Panc1 (cell line): ENCODE measurements around the gene SLC25A30. TPM values are rescaled to one million over a fixed set of nuclear protein-coding genes. Genes with fewer than 3 reads are reported as not detected.

Experiments
- ATAC-seq: fragments of 200-7000 bp; cut with Tn5 transposase; 2 replicates; pipeline ENCODE4 v1.9.1; 2020; ENCODE audit warnings: mild to moderate bottlenecking, moderate library complexity
- BruUV-seq: library from RNA; stranded (reverse); fragments of 400-500 nt; replicated peaks from 2 replicates; lab custom pipeline; 2021; lab: Mats Ljungman, UMichigan
- CTCF ChIA-PET: fragments of 300-600 bp; sonication (Branson Sonifier 250); formaldehyde crosslinking; loops from one replicate; lab custom pipeline; 2022; ENCODE audit warnings: antibody characterized with exemption; lab: Charles Lee
- POLR2A ChIA-PET: fragments of 300-600 bp; sonication (Branson Sonifier 250); formaldehyde crosslinking; loops from one replicate; lab custom pipeline; 2022; ENCODE audit warnings: antibody characterized with exemption; lab: Charles Lee
- DNase-seq: peaks from one replicate; pipeline ENCODE4 v3.0.0-alpha.2; 2010; ENCODE audit warnings: low read depth, low spot score
- H3K27ac ChIP-seq: 2 replicates; pipeline ENCODE4 v1.5.1; 2011; ENCODE audit warnings: mild to moderate bottlenecking, low read length, inconsistent platforms
- H3K27me3 ChIP-seq: fragments of 200-500 bp; sonication (Bioruptor generic); 2 replicates; pipeline ENCODE4 v1.6.0; 2014; ENCODE audit warnings: low read length, inconsistent platforms; ENCODE audit not compliant: control insufficient read depth, insufficient read depth
- H3K36me3 ChIP-seq: fragments of 200-500 bp; sonication (Bioruptor generic); 2 replicates; pipeline ENCODE4 v1.5.1; 2014; ENCODE audit warnings: inconsistent platforms, mild to moderate bottlenecking, low read length, moderate library complexity; ENCODE audit not compliant: control insufficient read depth, insufficient read depth
- H3K4me1 ChIP-seq: 2 replicates; pipeline ENCODE4 v1.5.1; 2011; ENCODE audit warnings: inconsistent platforms, mild to moderate bottlenecking, low read length, moderate library complexity; ENCODE audit not compliant: control insufficient read depth, insufficient read depth
- H3K4me3 ChIP-seq, 2 experiments: 2 replicates each; pipeline ENCODE4 v1.5.1; 2011 to 2012; ENCODE audit warnings: low read depth in 2 of 2, low read length in 2 of 2, mild to moderate bottlenecking in 2 of 2, inconsistent platforms in 1 of 2, moderate library complexity in 1 of 2
- H3K9me3 ChIP-seq: fragments of 200-500 bp; sonication (Bioruptor generic); 2 replicates; pipeline ENCODE4 v1.5.1; 2014; ENCODE audit warnings: low read depth, mild to moderate bottlenecking, inconsistent platforms, low read length, moderate library complexity; ENCODE audit not compliant: control insufficient read depth, insufficient read depth
- CTCF ChIP-seq: fragments of 450-650 bp; IDR thresholded peaks from 2 replicates; pipeline ENCODE4 v1.5.1; 2017; ENCODE audit warnings: mild to moderate bottlenecking
- POLR2AphosphoS5 ChIP-seq: IDR thresholded peaks from 2 replicates; pipeline ENCODE4 v1.6.1; 2012; ENCODE audit warnings: mild to moderate bottlenecking, low read depth, low read length, moderate library complexity
- REST ChIP-seq, 2 experiments: IDR thresholded peaks; 2 replicates each; pipeline ENCODE4 v1.6.1; 2011 to 2012; ENCODE audit warnings: low read depth in 2 of 2, control low read depth in 1 of 2, low read length in 1 of 2, mild to moderate bottlenecking in 1 of 2, moderate library complexity in 1 of 2; ENCODE audit not compliant: insufficient read depth in 1 of 2
- SIN3A ChIP-seq: IDR thresholded peaks from 2 replicates; pipeline ENCODE4 v1.6.1; 2012; ENCODE audit warnings: low read depth, mild to moderate bottlenecking, low read length, moderate library complexity, borderline replicate concordance; ENCODE audit not compliant: insufficient read depth
- TCF7L2 ChIP-seq: IDR thresholded peaks from 2 replicates; pipeline ENCODE4 v1.6.1; 2011; ENCODE audit warnings: mild to moderate bottlenecking, low read depth, low read length, inconsistent platforms
- in situ Hi-C: cut with HindIII; loops from 2 replicates; pipeline ENCODE4 v1.10.0; 2016; ENCODE audit warnings: low sequenced_read_pairs, low pct_unique_long_range_greater_than_20kb
- intact Hi-C: fragments of 100-400 bp; cut with micrococcal nuclease; formaldehyde crosslinking; loops from one replicate; pipeline ENCODE4 v1.10.0; 2022; ENCODE audit not compliant: unreplicated experiment
- total RNA-seq: library from RNA; stranded (reverse); gene quantifications from one replicate; pipeline ENCODE4 v1.2.1, GENCODE V29; 2021; ENCODE audit not compliant: unreplicated experiment

SLC25A30 gene
- total RNA-seq, 1 experiment from 2014 or later: 26.8 TPM

- intact Hi-C loops (no loop called here), in situ Hi-C loops (no loop called here)
- ChIA-PET CTCF (no interaction called here), POLR2A (no interaction called here)
- no peak for ATAC-seq
- H3K27me3 ChIP-seq: no peaks in the 10 kb centered on the region
- no peak for TF ChIP-seq TCF7L2
- no peak for TF ChIP-seq CTCF
- no peak for TF ChIP-seq POLR2AphosphoS5
- TF ChIP-seq SIN3A: no peak
- no peak for TF ChIP-seq REST (IDR thresholded peaks at IDR 0.05; ENCODE audit: insufficient read depth in 1 of 2, low read depth in 2 of 2, low read length in 1 of 2)
- H3K4me3 ChIP-seq: no peak overlapping the region
- no peaks in the 10 kb centered on the region for H3K9me3 ChIP-seq
- no peak for DNase-seq
- no peaks in the 10 kb centered on the region for H3K4me1 ChIP-seq
- no peak overlapping the region for H3K27ac ChIP-seq
- H3K36me3 ChIP-seq: peaks cover 7% of the 10 kb centered on the region; the same call in 1 of the 2 replicates
- BruUV-seq: no TSS peak
Observed at GRCh38 chr13:45402641-45403040, 15.5 kb downstream of the SLC25A30 start.

- intact Hi-C loops: no loop called here
- CTCF ChIA-PET: no interaction called here
- BruUV-seq: no TSS peak
Observed at GRCh38 chr13:45401314-45401713, 16.9 kb downstream of the SLC25A30 start.

More at GRCh38 chr13:45401314-45401713, 16.9 kb downstream of the SLC25A30 start:
- no peaks in the 10 kb centered on the region for H3K4me1 ChIP-seq
- H3K9me3 ChIP-seq: no peaks in the 10 kb centered on the region
- in situ Hi-C loops: no loop called here
- H3K4me3 ChIP-seq: no peak overlapping the region
- H3K27ac ChIP-seq: no peak overlapping the region
- TF ChIP-seq SIN3A: no peak
- TF ChIP-seq TCF7L2: no peak
- no peak for TF ChIP-seq CTCF
- TF ChIP-seq REST (IDR thresholded peaks at IDR 0.05; ENCODE audit: insufficient read depth in 1 of 2, low read depth in 2 of 2, low read length in 1 of 2): no peak
- TF ChIP-seq POLR2AphosphoS5: no peak
- H3K27me3 ChIP-seq: no peaks in the 10 kb centered on the region
- DNase-seq: no peak
- no peak for ATAC-seq
- peaks cover 7% of the 10 kb centered on the region; the same call in 1 of the 2 replicates for H3K36me3 ChIP-seq
- POLR2A ChIA-PET: no interaction called here
